HG03432 (cell line): ENCODE data around the gene SEC22C.
A peak's percentile ranks its signal among the peaks of the same experiment; 100 is the strongest.
"Not testable (repeated sequence)": the region's sequence is repeated elsewhere in the genome, so short reads cannot be mapped to it uniquely, and the experiment has no call there.

Source experiments
- ATAC-seq: cut with Tn5 transposase; IDR thresholded peaks from one replicate; pipeline ENCODE4 v1.9.1; 2021; ENCODE audit warnings: mild to moderate bottlenecking, moderate library complexity; ENCODE audit not compliant: unreplicated experiment

The SEC22C gene

GRCh38 chr3:42582474-42583070 lies 805 bp upstream of the SEC22C start:
- no peak for ATAC-seq

- no peak for ATAC-seq
These were observed 413 bp downstream of the SEC22C start for GRCh38 chr3:42581400-42581708.

DNA sequence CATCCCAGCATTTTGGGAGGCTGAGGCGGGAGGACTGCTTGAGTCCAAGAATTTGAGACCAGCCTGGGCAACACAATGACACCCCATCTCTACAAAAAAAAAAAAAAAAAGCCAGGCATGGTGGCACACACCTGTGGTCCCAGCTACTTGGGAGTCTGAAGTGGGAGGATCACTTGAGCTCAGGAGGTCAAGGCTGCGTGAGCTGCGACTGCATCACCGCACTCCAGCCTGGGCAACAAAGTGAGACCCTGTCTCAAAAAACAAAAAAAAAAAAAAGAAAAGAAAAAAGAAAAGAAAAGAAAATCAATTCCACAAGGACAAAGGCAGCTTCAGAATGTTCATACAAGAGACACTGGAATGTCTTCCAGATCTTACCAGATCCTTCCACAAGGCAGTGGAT lies 2.4 kb downstream of the SEC22C start:
- ATAC-seq: not testable (repeated sequence)

DNA sequence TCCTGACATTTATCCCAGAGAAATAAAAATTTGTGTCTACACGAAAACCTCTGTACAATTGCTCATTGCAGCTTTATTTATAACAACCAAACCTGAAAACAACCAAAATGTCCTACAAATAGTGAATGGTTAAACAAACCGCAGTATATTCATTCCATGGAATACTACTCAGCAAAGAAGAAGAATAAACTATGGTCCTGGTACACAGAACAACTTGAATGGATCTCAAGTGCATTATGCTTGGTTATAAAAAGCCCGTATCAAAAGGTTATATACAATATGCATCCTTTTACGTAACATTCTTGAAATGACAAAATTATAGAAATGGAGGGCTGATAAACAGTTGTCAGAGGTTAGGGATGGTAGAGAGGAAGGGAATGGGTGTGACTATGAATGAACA lies 3.7 kb downstream of the SEC22C start:
- no peak for ATAC-seq

- no peak for ATAC-seq
These were observed 6.5 kb downstream of the SEC22C start for GRCh38 chr3:42575137-42575741.

- ATAC-seq: no peak
These were observed 9.5 kb downstream of the SEC22C start for GRCh38 chr3:42572278-42572677.

DNA sequence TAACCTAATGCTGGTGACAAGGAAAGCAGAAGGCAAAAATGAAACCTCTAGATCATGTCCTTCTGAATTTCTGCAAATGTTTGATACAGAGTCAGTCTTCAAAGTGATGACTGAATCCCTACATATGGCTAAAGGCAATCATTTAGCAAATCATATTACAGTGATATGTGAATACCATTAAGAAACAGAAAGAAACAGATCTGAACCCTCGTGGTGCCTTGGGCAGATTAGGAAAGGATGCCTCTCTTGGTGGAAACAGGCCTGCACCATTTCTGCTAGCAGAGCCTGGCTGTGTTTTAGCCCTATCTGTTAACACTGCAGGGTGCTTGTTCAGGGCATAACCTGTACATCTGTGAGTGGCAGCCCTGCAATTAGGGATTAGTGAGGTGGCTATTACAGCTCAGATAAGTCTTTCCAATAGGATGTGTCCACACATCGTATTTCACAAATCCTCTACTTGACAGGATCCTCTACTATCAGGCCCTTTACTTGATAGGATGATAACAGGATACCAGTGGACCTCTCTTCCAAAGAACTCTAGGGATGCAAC lies 12.1 kb downstream of the SEC22C start:
- ATAC-seq: no peak

DNA sequence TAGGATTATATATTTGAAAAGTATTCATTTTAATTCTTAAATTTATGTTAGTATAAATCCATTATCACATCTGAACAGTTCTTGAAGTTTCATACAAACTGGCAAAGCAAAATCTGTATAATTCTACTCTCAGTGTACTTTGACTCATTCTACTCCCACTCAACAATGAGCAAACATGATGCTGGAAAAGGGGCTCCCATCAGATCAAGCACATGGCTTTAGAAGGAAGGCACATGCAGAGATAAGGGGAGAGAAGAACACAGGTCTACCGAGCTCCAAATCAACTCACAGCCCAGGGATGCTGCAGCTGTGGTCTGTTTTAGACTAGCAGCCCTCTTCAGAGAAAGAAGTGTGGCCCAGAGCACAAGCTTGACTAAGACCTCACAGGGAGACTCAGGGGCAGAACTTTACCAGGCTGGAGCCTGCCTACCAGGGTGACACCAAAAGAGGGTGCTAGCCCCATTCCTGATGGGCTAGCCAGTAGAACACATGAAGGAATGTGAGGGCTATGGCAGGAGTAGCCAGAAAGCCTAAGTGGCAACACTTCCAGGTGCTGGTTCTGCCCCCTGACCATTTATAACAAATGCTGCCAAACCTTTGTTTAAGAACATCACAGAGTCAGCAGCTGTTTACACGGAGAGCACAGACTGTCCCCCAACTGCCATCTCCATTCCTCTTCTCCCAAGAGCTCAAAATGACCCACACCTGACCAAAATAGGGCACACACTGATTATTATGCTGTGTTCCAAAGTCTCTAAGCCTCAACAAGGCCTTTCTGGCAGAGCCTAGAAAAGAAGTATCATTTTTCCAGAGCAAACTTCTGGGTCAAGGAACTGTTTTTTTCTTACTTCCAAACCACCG lies 19.5 kb downstream of the SEC22C start:
- no peak for ATAC-seq

DNA sequence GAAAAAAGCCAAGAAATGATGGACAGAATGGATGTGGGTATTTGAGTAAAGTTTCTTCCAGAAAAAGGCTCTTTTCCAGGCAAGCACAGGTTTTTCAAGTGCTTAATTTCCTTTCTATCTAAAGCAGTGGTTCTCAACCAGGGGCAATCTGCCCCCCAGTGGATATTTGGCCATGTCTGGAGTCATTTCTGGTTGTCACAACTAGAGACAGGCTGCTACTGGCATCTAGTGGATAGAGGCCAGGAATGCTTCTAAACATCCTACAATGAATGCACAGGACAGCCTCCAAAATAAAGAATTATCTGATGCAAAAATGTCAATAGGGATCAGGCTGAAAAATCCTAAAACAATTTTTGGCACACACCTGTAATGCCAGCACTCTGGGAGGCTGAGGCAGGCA lies 23.9 kb downstream of the SEC22C start:
- ATAC-seq: no peak

GRCh38 chr3:42556817-42557216 lies 24.9 kb downstream of the SEC22C start:
- ATAC-seq: not testable (repeated sequence)

DNA sequence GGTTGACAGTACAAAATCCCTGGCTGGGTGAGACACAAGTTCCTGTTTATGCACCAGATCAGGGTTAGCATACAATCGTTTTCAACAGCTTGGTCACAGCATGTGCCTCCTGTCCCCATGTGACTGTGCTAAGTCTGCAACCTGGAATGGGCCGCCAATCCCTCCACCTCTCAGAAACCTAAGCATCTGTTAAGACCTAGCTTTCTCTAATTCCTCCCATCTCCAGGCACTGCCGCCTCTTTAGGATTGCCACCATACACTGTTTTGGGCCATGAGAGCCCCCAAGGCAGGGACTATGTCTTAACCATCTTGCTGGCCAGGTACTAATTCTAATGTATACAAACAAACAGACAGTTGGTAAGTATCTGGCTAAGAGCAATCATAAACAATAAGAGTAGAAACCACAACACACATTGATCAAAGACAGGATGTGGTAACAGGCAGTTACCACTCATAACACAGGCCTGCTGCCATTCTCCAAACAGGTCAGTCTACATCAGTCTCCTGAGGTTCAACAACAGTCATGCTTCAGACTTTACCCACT lies 25.6 kb downstream of the SEC22C start:
- ATAC-seq: peak; percentile 77

DNA sequence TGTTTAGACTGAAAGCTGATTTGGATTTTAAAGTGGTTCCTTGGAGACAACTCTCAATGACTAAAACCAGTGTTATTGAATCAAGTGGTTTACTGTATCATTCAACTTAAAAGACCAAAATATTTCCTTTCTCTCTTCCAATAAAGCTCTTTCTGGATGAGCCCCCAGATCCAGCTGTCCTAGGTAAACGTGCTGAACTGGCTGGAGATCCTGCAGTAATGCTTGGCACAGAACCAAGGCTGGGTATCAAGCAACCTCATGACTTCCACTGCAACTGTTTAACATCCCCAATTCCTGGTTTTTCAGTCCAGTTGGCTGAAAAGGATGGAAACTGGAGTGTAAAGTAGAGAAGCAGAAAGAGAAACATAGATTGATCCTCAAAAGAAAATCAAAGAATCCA lies 28.9 kb downstream of the SEC22C start:
- no peak for ATAC-seq

- no peak for ATAC-seq
These were observed 31.5 kb downstream of the SEC22C start for GRCh38 chr3:42550250-42550649.

DNA sequence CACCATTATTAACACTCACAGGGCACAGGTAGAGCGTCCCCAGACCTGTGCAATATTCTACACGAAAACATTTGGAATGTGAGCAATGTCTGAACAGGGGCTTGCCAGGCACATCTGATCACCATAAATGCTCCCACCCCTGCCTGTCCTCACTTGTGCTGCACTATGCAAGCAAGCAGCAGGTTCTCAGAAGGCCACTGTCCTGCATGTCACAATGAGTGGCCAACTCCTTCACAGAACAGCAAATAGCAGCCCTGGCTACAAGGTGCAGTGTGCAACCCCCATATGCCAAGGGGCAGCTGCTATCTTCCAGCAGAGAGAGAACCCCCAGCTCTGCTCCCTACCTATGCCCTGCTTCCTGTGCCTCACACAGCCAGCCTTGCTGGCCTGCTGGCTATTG lies 32.6 kb downstream of the SEC22C start:
- no peak for ATAC-seq

DNA sequence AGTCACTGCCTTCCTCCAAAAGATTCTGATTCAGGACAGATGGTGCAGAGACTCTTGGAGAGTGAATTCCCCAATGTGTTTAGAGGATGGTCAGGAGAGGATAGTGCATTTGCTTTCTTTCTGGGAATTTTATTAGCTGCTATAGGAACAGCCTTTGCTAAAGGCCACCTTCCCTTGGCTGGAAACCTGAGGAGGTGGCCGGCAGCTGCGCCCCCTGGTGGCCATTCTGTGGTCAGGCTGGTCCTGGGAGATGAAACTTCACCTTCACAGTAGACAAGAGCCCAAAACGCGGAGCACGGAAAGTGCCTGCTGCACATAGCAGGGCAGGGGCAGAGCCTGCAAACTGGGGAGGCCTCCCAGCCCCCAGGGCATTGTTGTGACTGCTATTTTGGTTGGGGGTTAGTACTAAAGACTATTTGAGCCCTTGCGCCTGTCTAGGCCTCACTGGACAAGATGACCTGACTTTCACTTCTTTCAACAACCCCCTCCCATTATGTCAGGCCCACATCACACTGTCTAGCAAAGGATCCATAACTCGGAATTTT lies 34.3 kb downstream of the SEC22C start:
- ATAC-seq: peak; percentile 64

DNA sequence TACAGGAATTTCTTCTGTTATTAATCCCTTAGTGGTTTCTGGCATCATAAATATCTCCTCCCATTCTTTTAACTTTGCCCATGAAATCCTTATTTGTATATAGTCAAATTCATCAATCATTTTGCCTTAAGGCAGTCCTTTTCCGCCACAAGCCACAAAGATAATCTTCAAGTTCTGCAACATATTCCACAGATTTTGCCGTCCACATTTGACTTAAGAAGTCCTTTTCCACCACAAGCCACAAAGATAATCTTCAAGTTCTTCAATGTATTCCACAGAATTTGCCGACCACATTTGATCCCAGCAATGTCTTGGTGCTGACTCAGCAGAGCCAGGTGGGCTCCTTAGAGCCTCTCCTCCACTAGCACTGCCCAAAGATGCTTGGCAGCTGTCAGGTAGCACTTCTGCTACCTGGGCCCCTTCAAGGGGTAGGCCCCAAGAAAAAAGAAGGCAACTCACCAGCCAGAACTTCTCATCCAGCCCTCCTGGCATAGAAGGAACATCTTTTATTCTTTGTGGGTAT lies 35.0 kb downstream of the SEC22C start:
- no peak for ATAC-seq

DNA sequence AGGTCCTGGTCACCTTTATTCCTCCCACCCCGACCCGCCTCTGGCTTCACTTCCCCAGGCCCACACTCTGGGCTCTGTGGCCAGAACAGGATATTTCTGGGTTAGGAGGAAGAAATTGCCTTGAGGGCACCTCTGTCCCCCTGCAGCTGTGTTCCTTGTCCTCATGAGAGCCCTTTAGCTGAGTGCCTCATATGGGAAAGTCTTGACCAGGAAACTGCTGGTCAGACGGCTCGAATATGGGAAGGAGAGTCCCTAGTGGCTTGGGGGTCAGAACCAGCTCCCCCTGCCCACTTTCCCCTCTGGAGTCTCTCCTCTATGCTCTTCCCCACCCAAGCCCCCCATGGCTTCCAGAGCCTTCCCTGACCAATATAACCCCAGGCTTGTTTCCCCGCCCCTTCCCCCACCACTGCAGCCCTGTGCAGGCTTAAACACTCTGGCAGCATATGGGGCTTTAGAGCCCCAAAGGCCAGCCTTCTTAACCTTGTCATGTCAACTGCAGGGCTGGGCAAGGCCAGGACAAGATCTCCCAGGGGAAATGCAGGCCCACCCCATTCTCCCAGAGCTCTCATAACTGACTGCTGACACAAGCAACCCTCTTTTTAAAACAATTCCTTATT lies 36.4 kb downstream of the SEC22C start:
- ATAC-seq: no peak

- ATAC-seq: no peak
These were observed 37.1 kb downstream of the SEC22C start for GRCh38 chr3:42544492-42545283.

- ATAC-seq: no peak
These were observed 40.7 kb downstream of the SEC22C start for GRCh38 chr3:42541079-42541478.
